Left cardiac atrium (tissue), 4 donors: ENCODE results near the gene SLC25A41. TPM values are rescaled to one million over a fixed set of nuclear protein-coding genes. Genes with fewer than 3 reads are reported as not detected.

Experiments
- ATAC-seq, 2 donors: fragments of 200-7000 bp; cut with Tn5 transposase; one replicate each; pipeline ENCODE4 v1.9.1; 2020; ENCODE audit warnings: mild to moderate bottlenecking in 2 of 2, moderate library complexity in 2 of 2
- DNase-seq: peaks from one replicate; pipeline ENCODE4 v3.0.0-alpha.2; 2020
- intact Hi-C, 2 donors: fragments of 100-400 bp; cut with DNase I; formaldehyde crosslinking; loops; one replicate each; pipeline versions ENCODE4 v1.14.1 to v1.15.1; 2022 to 2023
- microRNA-seq, 2 donors: library from miRNA; unstranded; fragments of <30 nt; microRNA quantifications; one replicate each; pipeline ENCODE4 v1.2.0, GENCODE V29; 2020
- total RNA-seq, 2 donors: library from RNA; stranded (reverse); fragmentation: NEBNext Ultra II Directional; extraction: Animal tissue kit (Norgen Biotek cat#: 25700); gene quantifications; one replicate each; pipeline ENCODE4 v1.2.1, GENCODE V29; 2021
- donor health status: DM: no; HTN: yes; CAD: no.
- donor health status: DM: no; HTN: yes; CAD: no; lungs with severe emphysema.
- donor health status: DM: yes; HTN: yes; CAD: no.
- donor health status: Dilated cardiomyopathy.

Gene SLC25A41
- total RNA-seq, 2 donors from 2014 or later, result 0.18 TPM

- intact Hi-C loops, result no loop called here
- DNase-seq (no peak), ATAC-seq (no peak)
Observed at GRCh38 chr19:6384381-6384780, 49.2 kb downstream of the SLC25A41 start.

GRCh38 chr19:6383188-6383587 lies 50.4 kb downstream of the SLC25A41 start:
- ATAC-seq (no peak), DNase-seq (no peak)
- intact Hi-C loops, result no loop called here

- ATAC-seq (no peak), DNase-seq (no peak)
- intact Hi-C loops, result no loop called here
Observed at GRCh38 chr19:6381030-6381750, 52.4 kb downstream of the SLC25A41 start.

GRCh38 chr19:6379744-6380143 lies 53.8 kb downstream of the SLC25A41 start:
- no peak for ATAC-seq
- intact Hi-C loops, result no loop called here
- no peak for DNase-seq

- DNase-seq (no peak), ATAC-seq (no peak)
- intact Hi-C loops, result no loop called here
Observed at GRCh38 chr19:6378486-6378885, 55.1 kb downstream of the SLC25A41 start.

- intact Hi-C loops, result no loop called here
- no peak for ATAC-seq
Observed at GRCh38 chr19:6378041-6378440, 55.5 kb downstream of the SLC25A41 start.

GRCh38 chr19:6376512-6377190 lies 56.9 kb downstream of the SLC25A41 start:
- no peak for DNase-seq
- ATAC-seq, result no peak
- intact Hi-C loops, result no loop called here

More at GRCh38 chr19:6378041-6378440, 55.5 kb downstream of the SLC25A41 start:
- no peak for DNase-seq

Small RNAs within 50 kb of the gene (microRNA-seq; reads per million reads assigned to microRNA genes)
- gene MIR3940, result 1.2 to 4.6 reads per million in 2 donors
- 0 reads per million in 2 donors for gene MIR6790
- gene MIR6885, result 0 to 0.60 reads per million in 2 donors

Other genes with a start within 250 kb of the SLC25A41 start
- gene MLLT1, start 153.8 kb downstream of the SLC25A41 start, total RNA-seq, result 10 to 100 TPM; 40.1 to 51.4 TPM
- not detected for gene ACER1, start 100.2 kb downstream of the SLC25A41 start, total RNA-seq
- gene CLPP, start 72.2 kb downstream of the SLC25A41 start, total RNA-seq, result 10 to 100 TPM; 65.7 to 71.7 TPM
- gene ALKBH7, start 61.0 kb downstream of the SLC25A41 start, total RNA-seq, result 100 to 1,000 TPM in 1 of 2 donors, 10 to 100 TPM in 1; 93.7 to 107 TPM
- gene PSPN, start 57.8 kb downstream of the SLC25A41 start, total RNA-seq, result 1 to 10 TPM in 1 of 2 donors, under 1 TPM in 1; 0.92 to 1.1 TPM
- 10 to 100 TPM; 29.6 to 33.0 TPM for gene GTF2F1, start 40.6 kb downstream of the SLC25A41 start, total RNA-seq
- gene KHSRP, start 9.0 kb downstream of the SLC25A41 start, total RNA-seq, result 100 to 1,000 TPM in 1 of 2 donors, 10 to 100 TPM in 1; 99.3 to 135 TPM
- gene SLC25A23, start 26.0 kb upstream of the SLC25A41 start, total RNA-seq, result 10 to 100 TPM; 58.8 to 69.2 TPM
- gene CRB3, start 30.5 kb upstream of the SLC25A41 start, total RNA-seq, result not detected
- gene DENND1C, start 48.0 kb upstream of the SLC25A41 start, total RNA-seq, result 1 to 10 TPM; 1.1 to 1.9 TPM
- gene TUBB4A, start 68.5 kb upstream of the SLC25A41 start, total RNA-seq, result 1 to 10 TPM in 1 of 2 donors, under 1 TPM in 1; 0.94 to 4.2 TPM
- gene TNFSF9, start 97.3 kb upstream of the SLC25A41 start, total RNA-seq, result under 1 TPM; 0.29 to 0.71 TPM
- not detected for gene CD70, start 157.4 kb upstream of the SLC25A41 start, total RNA-seq
- 1 to 10 TPM; 2.1 to 3.2 TPM for gene TNFSF14, start 236.4 kb upstream of the SLC25A41 start, total RNA-seq